OCI-LY7 (cell line): ENCODE measurements around the gene ACACB. TPM values are rescaled to one million over a fixed set of nuclear protein-coding genes. Genes with fewer than 3 reads are reported as not detected.

Experiments used
- BruUV-seq: library from RNA; stranded (reverse); fragments of 400-500 nt; replicated peaks from 2 replicates; lab custom pipeline; 2021; lab: Mats Ljungman, UMichigan
- CTCF ChIA-PET: fragments of 300-600 bp; sonication (Branson Sonifier 250); formaldehyde crosslinking; loops from one replicate; lab custom pipeline; 2022; ENCODE audit warnings: antibody characterized with exemption; ENCODE audit not compliant: unreplicated experiment; lab: Charles Lee
- POLR2A ChIA-PET: fragments of 300-600 bp; sonication (Branson Sonifier 250); formaldehyde crosslinking; loops from one replicate; lab custom pipeline; 2022; ENCODE audit warnings: antibody characterized with exemption; lab: Charles Lee
- DNase-seq: peaks from one replicate; pipeline ENCODE4 v3.0.0-alpha.2; 2015; ENCODE audit warnings: low spot score
- H2AFZ ChIP-seq: fragments of 200-600 bp; sonication (generic), shearing (Covaris generic); 2 replicates; pipeline ENCODE4 v1.6.1; 2014; ENCODE audit warnings: mild to moderate bottlenecking, antibody characterized with exemption, low read length, moderate library complexity
- H3K27ac ChIP-seq: fragments of 200-600 bp; sonication (generic); 2 replicates; pipeline ENCODE4 v1.5.1; 2014; ENCODE audit warnings: mixed run types, low read depth, mild to moderate bottlenecking, moderate library complexity, low read length, inconsistent platforms; ENCODE audit not compliant: poor library complexity, severe bottlenecking
- H3K36me3 ChIP-seq: fragments of 200-600 bp; sonication (generic); 2 replicates; pipeline ENCODE4 v1.6.1; 2014; ENCODE audit warnings: mild to moderate bottlenecking, antibody characterized with exemption, low read length, moderate library complexity, mixed read lengths; ENCODE audit not compliant: insufficient read depth
- H3K4me1 ChIP-seq: fragments of 200-600 bp; sonication (generic); 2 replicates; pipeline ENCODE4 v1.5.1; 2014; ENCODE audit warnings: mild to moderate bottlenecking, low read length; ENCODE audit not compliant: insufficient read depth, poor library complexity, severe bottlenecking
- H3K4me2 ChIP-seq: fragments of 200-600 bp; sonication (generic); 2 replicates; pipeline ENCODE4 v1.6.1; 2014; ENCODE audit warnings: mild to moderate bottlenecking, low read length
- H3K4me3 ChIP-seq: fragments of 200-600 bp; sonication (generic); 2 replicates; pipeline ENCODE4 v1.5.1; 2014; ENCODE audit warnings: mild to moderate bottlenecking, low read depth, low read length; ENCODE audit not compliant: poor library complexity, severe bottlenecking
- H3K79me2 ChIP-seq: fragments of 200-600 bp; sonication (generic); 2 replicates; pipeline ENCODE4 v1.6.1; 2016; ENCODE audit warnings: low read depth, mild to moderate bottlenecking, low read length, moderate library complexity, mixed read lengths; ENCODE audit not compliant: insufficient read depth
- H3K9me2 ChIP-seq: fragments of 200-600 bp; sonication (generic); 2 replicates; pipeline ENCODE4 v1.6.1; 2016; ENCODE audit warnings: mild to moderate bottlenecking, low read length, mixed read lengths; ENCODE audit not compliant: insufficient read depth
- H3K9me3 ChIP-seq: fragments of 200-600 bp; sonication (generic); 2 replicates; pipeline ENCODE4 v1.6.1; 2014; ENCODE audit warnings: mild to moderate bottlenecking, mixed run types, low read length, mixed read lengths
- H4K20me1 ChIP-seq: fragments of 200-600 bp; sonication (generic); 2 replicates; pipeline ENCODE4 v1.6.1; 2014; ENCODE audit warnings: mild to moderate bottlenecking, antibody characterized with exemption, low read length, moderate library complexity, mixed read lengths; ENCODE audit not compliant: insufficient read depth
- EZH2phosphoT487 ChIP-seq: fragments of 200-600 bp; sonication (generic); IDR thresholded peaks from 2 replicates; pipeline ENCODE4 v1.6.1; 2018; ENCODE audit warnings: low read depth, borderline replicate concordance, mild to moderate bottlenecking, mixed run types, antibody characterized with exemption, low read length, moderate library complexity, mixed read lengths
- intact Hi-C: fragments of 100-400 bp; cut with micrococcal nuclease; formaldehyde crosslinking; loops from one replicate; pipeline ENCODE4 v1.10.0; 2022; ENCODE audit not compliant: unreplicated experiment
- total RNA-seq, 2 experiments: library from RNA; depleted of rRNA in 1 of 2; stranded (reverse); fragments of >200 nt in 1 of 2; shearing (Covaris generic) in 1 of 2; gene quantifications; 2 replicates each; pipeline ENCODE4 v1.2.3, GENCODE V29; 2014 to 2022
- TF ChIP-seq, protein P1 (sequence below): fragments of 200-600 bp; sonication (generic); conservative IDR thresholded peaks from 2 replicates; pipeline ENCODE4 v1.5.1; 2014; ENCODE audit warnings: mild to moderate bottlenecking, antibody characterized with exemption, low read length, moderate library complexity, mixed read lengths

The ACACB gene
- total RNA-seq, 2 experiments from 2014 or later = 19.7 to 45.1 TPM

DNA sequence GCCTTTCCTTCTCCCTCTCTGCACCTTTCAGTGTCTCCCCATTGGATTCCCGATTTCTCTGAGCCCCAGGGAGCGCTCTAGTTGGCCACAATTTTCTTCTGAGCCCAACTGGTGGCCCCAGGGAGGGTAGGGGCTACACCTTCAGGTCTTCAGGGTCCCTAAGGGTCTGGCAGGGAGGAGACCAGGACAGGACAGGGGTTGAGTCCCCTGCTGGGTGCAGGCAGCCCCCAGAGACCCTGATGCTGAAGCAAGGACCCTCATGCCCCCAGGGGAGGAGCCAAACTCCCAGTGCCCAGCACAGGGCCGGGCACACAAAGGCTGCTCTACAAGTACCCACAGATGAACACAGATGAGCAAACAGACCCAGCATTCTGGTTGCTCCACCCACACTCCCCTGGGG lies 180.0 kb downstream of the ACACB start:
- no peaks in the 10 kb centered on the region for H3K4me1 ChIP-seq
- DNase-seq = no peak
- ChIA-PET POLR2A (no interaction called here), CTCF (no interaction called here)
- BruUV-seq = no TSS peak
- TF ChIP-seq, protein P1, sequence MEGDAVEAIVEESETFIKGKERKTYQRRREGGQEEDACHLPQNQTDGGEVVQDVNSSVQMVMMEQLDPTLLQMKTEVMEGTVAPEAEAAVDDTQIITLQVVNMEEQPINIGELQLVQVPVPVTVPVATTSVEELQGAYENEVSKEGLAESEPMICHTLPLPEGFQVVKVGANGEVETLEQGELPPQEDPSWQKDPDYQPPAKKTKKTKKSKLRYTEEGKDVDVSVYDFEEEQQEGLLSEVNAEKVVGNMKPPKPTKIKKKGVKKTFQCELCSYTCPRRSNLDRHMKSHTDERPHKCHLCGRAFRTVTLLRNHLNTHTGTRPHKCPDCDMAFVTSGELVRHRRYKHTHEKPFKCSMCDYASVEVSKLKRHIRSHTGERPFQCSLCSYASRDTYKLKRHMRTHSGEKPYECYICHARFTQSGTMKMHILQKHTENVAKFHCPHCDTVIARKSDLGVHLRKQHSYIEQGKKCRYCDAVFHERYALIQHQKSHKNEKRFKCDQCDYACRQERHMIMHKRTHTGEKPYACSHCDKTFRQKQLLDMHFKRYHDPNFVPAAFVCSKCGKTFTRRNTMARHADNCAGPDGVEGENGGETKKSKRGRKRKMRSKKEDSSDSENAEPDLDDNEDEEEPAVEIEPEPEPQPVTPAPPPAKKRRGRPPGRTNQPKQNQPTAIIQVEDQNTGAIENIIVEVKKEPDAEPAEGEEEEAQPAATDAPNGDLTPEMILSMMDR = no peak
- TF ChIP-seq EZH2phosphoT487 = no peak
- intact Hi-C loops = no loop called here
- H2AFZ ChIP-seq = no peak overlapping the region
- no peaks in the 10 kb centered on the region for H3K9me3 ChIP-seq
- no peaks in the 10 kb centered on the region for H3K79me2 ChIP-seq
- no peak overlapping the region for H3K4me2 ChIP-seq
- no peak overlapping the region for H3K4me3 ChIP-seq
- no peak overlapping the region for H3K27ac ChIP-seq
- H3K36me3 ChIP-seq = no peaks in the 10 kb centered on the region
- no peaks in the 10 kb centered on the region for H3K9me2 ChIP-seq
- H4K20me1 ChIP-seq = no peaks in the 10 kb centered on the region

DNA sequence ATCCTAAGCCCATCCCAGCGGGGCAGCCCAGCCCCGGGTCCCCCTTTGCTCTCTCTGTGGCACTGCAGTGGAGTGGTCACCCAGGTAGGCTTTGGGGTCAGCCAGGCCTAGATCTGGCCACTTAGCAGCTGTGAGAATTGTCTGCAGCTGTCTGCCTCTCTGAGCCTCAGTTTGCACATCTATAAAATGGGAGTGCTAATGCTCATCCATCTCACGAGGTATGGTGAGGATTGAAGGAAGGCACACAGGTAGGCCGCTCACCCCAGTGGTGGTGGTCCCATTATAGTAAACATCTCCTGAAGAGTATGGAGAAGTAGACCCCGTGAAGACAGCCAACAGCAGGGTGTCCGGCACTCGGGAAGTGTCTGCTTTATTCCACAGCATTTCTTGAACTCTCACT lies 183.5 kb downstream of the ACACB start:
- CTCF ChIA-PET = no interaction called here
- Histone ChIP-seq H2AFZ (no peak overlapping the region), H3K9me3 (no peaks in the 10 kb centered on the region), H3K79me2 (no peaks in the 10 kb centered on the region), H3K4me2 (no peak overlapping the region), H3K9me2 (no peaks in the 10 kb centered on the region), H3K4me3 (no peak overlapping the region), H3K4me1 (peaks cover 7% of the 10 kb centered on the region), H3K36me3 (no peaks in the 10 kb centered on the region), H4K20me1 (no peaks in the 10 kb centered on the region), H3K27ac (no peak overlapping the region)
- TF ChIP-seq, protein P1 = no peak
- no peak for TF ChIP-seq EZH2phosphoT487
- POLR2A ChIA-PET = no interaction called here
- no peak for DNase-seq
- intact Hi-C loops = no loop called here
- no TSS peak for BruUV-seq

DNA sequence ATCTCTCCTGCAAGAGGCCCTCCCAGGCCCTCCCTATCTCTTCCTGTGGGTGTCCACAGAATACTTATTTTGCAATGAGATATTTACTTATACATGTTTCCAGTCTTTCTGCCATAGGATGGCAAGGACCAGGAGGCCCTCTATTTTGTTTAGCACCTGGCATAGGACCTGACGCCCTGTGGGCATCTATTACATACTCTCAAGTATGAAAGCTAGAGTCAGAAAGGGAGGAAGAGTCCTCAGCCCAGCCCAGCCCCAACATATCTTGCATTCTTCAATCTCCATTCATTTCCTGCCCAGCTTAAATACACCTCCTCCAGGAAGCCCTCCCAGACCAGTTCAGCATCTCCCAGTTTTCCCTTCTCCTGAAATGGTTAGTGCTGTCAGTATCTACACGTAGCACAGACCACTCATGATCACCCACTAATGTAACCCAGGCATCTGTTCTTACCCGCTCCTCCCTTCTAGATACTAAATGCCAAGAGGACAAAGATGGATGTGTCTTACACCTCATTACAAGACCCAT lies 185.3 kb downstream of the ACACB start:
- CTCF ChIA-PET = no interaction called here
- POLR2A ChIA-PET = interaction anchor here (0.6 kb wide), 1 partner anchor 246 kb away, joined by 4 read pairs; no protein-coding TSS in a partner anchor

More for the DNA sequence above, 185.3 kb downstream of the ACACB start:
- Histone ChIP-seq H3K4me1 (peaks cover 8% of the 10 kb centered on the region), H3K9me2 (no peaks in the 10 kb centered on the region), H2AFZ (no peak overlapping the region), H3K4me2 (no peak overlapping the region), H3K79me2 (no peaks in the 10 kb centered on the region), H4K20me1 (no peaks in the 10 kb centered on the region), H3K9me3 (no peaks in the 10 kb centered on the region), H3K27ac (no peak overlapping the region), H3K36me3 (no peaks in the 10 kb centered on the region), H3K4me3 (no peak overlapping the region)
- BruUV-seq = no TSS peak
- intact Hi-C loops = no loop called here
- no peak for TF ChIP-seq EZH2phosphoT487
- TF ChIP-seq, protein P1 = no peak
- DNase-seq = no peak
